ENCODE measurements around the gene KLHL5.
"Not testable (repeated sequence)": the region's sequence is repeated elsewhere in the genome, so short reads cannot be mapped to it uniquely, and the experiment has no call there.

DNA sequence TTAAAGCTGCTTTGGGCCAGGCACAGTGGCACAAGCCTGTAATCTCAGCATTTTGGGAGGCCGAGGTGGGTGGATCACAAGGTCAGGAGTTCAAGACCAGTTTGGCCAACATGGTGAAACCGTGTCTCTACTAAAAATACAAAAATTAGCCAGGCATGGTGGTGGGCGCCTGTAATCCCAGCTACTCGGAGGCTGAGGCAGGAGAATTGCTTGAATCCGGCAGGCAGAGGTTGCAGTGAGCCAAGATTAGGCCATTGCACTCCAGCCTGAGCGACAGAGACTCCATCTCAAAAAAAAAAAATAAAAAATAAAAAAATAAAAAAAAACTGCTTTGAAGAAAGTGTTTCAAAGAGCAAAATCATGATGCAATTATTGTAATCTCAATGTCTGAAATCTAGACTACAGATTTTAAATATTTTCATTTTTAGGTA is 30.4 kb upstream of the KLHL5 start:
- TF ChIP-seq EZH2 (IDR thresholded peaks at IDR 0.05); POLR2AphosphoS5 (IDR thresholded peaks at IDR 0.05; ENCODE audit: borderline replicate concordance, low read depth, low read length): not testable (repeated sequence)
